HG02678 (cell line): ENCODE results near the gene TCOF1.
"Not testable (repeated sequence)": the region's sequence is repeated elsewhere in the genome, so short reads cannot be mapped to it uniquely, and the experiment has no call there.

ENCODE experiments used
- ATAC-seq: cut with Tn5 transposase; IDR thresholded peaks from one replicate; pipeline ENCODE4 v1.9.1; 2021; ENCODE audit warnings: mild to moderate bottlenecking, moderate library complexity; ENCODE audit not compliant: unreplicated experiment

The TCOF1 gene

GRCh38 chr5:150422758-150423157, 65.3 kb downstream of the TCOF1 start:
- ATAC-seq: no peak

- ATAC-seq: not testable (repeated sequence)
Measured at GRCh38 chr5:150426165-150426564, 68.7 kb downstream of the TCOF1 start.

GRCh38 chr5:150428106-150428876, 70.8 kb downstream of the TCOF1 start:
- no peak for ATAC-seq

- ATAC-seq: no peak
Measured at GRCh38 chr5:150428978-150429377, 71.5 kb downstream of the TCOF1 start.

GRCh38 chr5:150429410-150429873, 71.9 kb downstream of the TCOF1 start:
- peak; percentile 74 for ATAC-seq

- no peak for ATAC-seq
Measured at GRCh38 chr5:150431048-150431447, 73.6 kb downstream of the TCOF1 start.

GRCh38 chr5:150431574-150431973, 74.1 kb downstream of the TCOF1 start:
- ATAC-seq: no peak

- no peak for ATAC-seq
Measured at GRCh38 chr5:150434464-150434863, 77.0 kb downstream of the TCOF1 start.

GRCh38 chr5:150436141-150436680, 78.7 kb downstream of the TCOF1 start:
- ATAC-seq: peak; percentile 94

GRCh38 chr5:150438873-150439546, 81.5 kb downstream of the TCOF1 start:
- ATAC-seq: no peak

- ATAC-seq: no peak
Measured at GRCh38 chr5:150440948-150441812, 83.7 kb downstream of the TCOF1 start.

- no peak for ATAC-seq
Measured at GRCh38 chr5:150441813-150442698, 84.6 kb downstream of the TCOF1 start.

- ATAC-seq: no peak
Measured at GRCh38 chr5:150442699-150443080, 85.2 kb downstream of the TCOF1 start.

GRCh38 chr5:150443242-150444075, 86.0 kb downstream of the TCOF1 start:
- no peak for ATAC-seq

- ATAC-seq: no peak
Measured at GRCh38 chr5:150444770-150445169, 87.3 kb downstream of the TCOF1 start.

- ATAC-seq: no peak
Measured at GRCh38 chr5:150446088-150446487, 88.6 kb downstream of the TCOF1 start.

- ATAC-seq: no peak
Measured at GRCh38 chr5:150446583-150446982, 89.1 kb downstream of the TCOF1 start.

GRCh38 chr5:150447188-150447587, 89.7 kb downstream of the TCOF1 start:
- no peak for ATAC-seq

- no peak for ATAC-seq
Measured at GRCh38 chr5:150448334-150448733, 90.8 kb downstream of the TCOF1 start.
